Omental fat pad (tissue), 4 donors: Measurements from ENCODE around the gene ADCY6. TPM values are rescaled to one million over a fixed set of nuclear protein-coding genes. Genes with fewer than 3 reads are reported as not detected.
A peak's percentile ranks its signal among the peaks of the same experiment; 100 is the strongest.

Source experiments
- ATAC-seq: fragments of 150-250 bp; one replicate; pipeline ENCODE4 v1.9.1; 2016; ENCODE audit warnings: mild to moderate bottlenecking, moderate library complexity; ENCODE audit not compliant: low FRiP score
- DNase-seq: peaks from one replicate; pipeline ENCODE4 v3.0.0-alpha.2; 2019; ENCODE audit warnings: low spot score
- small RNA-seq: library from RNA; depleted of rRNA; stranded (forward); fragments of <200 nt; gene quantifications from one replicate; pipeline ENCODE3, GENCODE V24; 2016
- total RNA-seq, 4 donors: library from RNA; depleted of rRNA; stranded (reverse); fragments of >200 nt; gene quantifications; one replicate each; pipeline ENCODE4 v1.1.0, GENCODE V29; 2016
- TF ChIP-seq, protein P1 (sequence below), 3 donors: fragments of 450-650 bp; IDR thresholded peaks; one replicate each; pipeline ENCODE4 v1.5.1; 2016 to 2017; ENCODE audit warnings: antibody characterized with exemption in 3 of 3, mild to moderate bottlenecking in 3 of 3, moderate library complexity in 2 of 3

The ADCY6 gene
- total RNA-seq, 4 donors from 2014 or later, result 30.9 to 57.1 (median 47.9) TPM

DNA sequence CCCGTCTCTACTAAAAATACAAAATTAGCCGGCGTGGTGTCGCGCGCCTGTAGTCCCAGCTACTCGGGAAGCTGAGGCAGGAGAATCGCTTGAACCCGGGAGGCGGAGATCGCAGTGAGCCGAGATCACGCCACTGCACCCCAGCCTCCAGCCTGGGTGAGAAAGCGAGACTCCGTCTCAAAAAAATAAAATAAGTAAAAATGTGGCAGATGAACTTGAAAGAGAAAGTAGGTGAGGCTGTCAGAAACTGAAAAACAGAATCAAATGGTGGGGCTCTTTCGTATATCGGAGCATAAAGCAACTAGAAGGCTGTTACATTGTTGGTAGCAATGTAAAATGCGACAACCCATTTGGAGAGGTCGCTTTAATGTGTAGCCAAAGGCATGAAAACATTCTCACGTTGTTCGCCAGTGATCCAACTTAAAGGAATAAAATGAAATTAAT is 71.6 kb downstream of the ADCY6 start:
- DNase-seq (no peak), ATAC-seq (no peak)
- TF ChIP-seq, protein P1, sequence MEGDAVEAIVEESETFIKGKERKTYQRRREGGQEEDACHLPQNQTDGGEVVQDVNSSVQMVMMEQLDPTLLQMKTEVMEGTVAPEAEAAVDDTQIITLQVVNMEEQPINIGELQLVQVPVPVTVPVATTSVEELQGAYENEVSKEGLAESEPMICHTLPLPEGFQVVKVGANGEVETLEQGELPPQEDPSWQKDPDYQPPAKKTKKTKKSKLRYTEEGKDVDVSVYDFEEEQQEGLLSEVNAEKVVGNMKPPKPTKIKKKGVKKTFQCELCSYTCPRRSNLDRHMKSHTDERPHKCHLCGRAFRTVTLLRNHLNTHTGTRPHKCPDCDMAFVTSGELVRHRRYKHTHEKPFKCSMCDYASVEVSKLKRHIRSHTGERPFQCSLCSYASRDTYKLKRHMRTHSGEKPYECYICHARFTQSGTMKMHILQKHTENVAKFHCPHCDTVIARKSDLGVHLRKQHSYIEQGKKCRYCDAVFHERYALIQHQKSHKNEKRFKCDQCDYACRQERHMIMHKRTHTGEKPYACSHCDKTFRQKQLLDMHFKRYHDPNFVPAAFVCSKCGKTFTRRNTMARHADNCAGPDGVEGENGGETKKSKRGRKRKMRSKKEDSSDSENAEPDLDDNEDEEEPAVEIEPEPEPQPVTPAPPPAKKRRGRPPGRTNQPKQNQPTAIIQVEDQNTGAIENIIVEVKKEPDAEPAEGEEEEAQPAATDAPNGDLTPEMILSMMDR (IDR thresholded peaks at IDR 0.05), result no peak

DNA sequence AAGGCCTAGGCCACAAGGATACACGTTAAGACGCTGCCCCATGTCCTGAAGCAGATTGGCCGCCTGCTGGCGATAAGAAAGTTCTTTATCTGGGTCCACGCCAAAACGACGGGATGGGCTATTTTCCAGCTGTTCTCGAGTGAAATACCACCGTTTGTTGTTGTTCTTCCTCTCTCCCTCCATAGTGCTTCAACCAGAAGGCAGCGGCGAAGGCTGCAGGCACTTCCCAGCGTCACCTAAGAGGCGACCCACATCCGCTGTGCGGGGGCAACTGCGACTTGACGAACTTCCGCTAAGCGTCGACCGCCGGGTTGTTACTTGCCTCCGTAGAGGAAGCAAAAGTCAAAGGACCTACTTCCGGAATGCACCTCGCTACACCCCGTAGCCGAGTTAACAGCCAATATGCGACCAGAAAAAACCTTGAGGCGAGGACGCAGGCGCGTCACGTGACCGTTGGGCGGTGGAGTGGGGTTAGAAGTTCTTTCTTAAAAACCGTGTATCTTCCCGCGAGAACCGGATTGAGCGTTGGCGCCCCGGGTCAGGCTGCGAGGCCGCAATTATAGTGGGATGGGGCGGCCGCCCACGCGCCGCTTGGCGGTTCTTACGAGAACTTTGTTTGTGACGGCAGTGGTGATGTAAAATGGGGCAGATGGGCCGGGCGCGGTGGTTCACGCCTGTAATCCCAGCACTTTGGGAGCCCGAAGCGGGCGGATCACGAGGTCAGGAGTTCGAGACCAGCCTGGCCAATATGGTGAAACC is 72.2 kb downstream of the ADCY6 start, which contains the start of gene CCNT1:
Gene CCNT1, minus strand, starts transcription at position 215 of the 759 bp plus-strand sequence. Its CDS starts 32 bp downstream, at position 183.
- TF ChIP-seq, protein P1 (IDR thresholded peaks at IDR 0.05), result peak in 1 of 3 donors; percentile 63

More for the DNA sequence above, 72.2 kb downstream of the ADCY6 start, which contains the start of gene CCNT1:
- DNase-seq (peak; percentile 96), ATAC-seq (peak; percentile 98)

Small RNAs within 50 kb of the gene (small RNA-seq; reads per million reads assigned to genes)
- gene MIR4701, result not detected
- gene RF00019, result not detected

Other genes with a start within 250 kb of the ADCY6 start
- not detected for gene LALBA, start 219.0 kb downstream of the ADCY6 start, total RNA-seq
- 10 to 100 TPM; 38.3 to 64.2 (median 49.7) TPM for gene KANSL2, start 106.9 kb downstream of the ADCY6 start, total RNA-seq
- 10 to 100 TPM; 20.7 to 45.1 (median 32.0) TPM for gene CCNT1, start 72.4 kb downstream of the ADCY6 start, total RNA-seq
- 10 to 100 TPM in 1 of 4 donors, 1 to 10 TPM in 3; 6.8 to 18.1 (median 8.5) TPM for gene CACNB3, start 29.4 kb upstream of the ADCY6 start, total RNA-seq
- 10 to 100 TPM; 44.9 to 85.0 (median 62.0) TPM for gene DDX23, start 63.1 kb upstream of the ADCY6 start, total RNA-seq
- gene RND1, start 76.8 kb upstream of the ADCY6 start, total RNA-seq, result 1 to 10 TPM; 1.3 to 5.8 (median 4.6) TPM
- gene FKBP11, start 136.4 kb upstream of the ADCY6 start, total RNA-seq, result 10 to 100 TPM; 14.7 to 32.1 (median 22.5) TPM
- 10 to 100 TPM; 57.1 to 91.5 (median 68.3) TPM for gene ARF3, start 168.4 kb upstream of the ADCY6 start, total RNA-seq
- gene WNT10B, start 182.6 kb upstream of the ADCY6 start, total RNA-seq, result 1 to 10 TPM in 1 of 4 donors, under 1 TPM in 3; 0.36 to 2.5 (median 0.56) TPM
- gene WNT1, start 189.2 kb upstream of the ADCY6 start, total RNA-seq, result under 1 TPM in 1 of 4 donors, not detected in 3; 0.60 TPM
- under 1 TPM in 2 of 4 donors, not detected in 2; 0.12 to 0.65 TPM for gene DDN, start 210.3 kb upstream of the ADCY6 start, total RNA-seq
- 10 to 100 TPM; 40.0 to 64.2 (median 54.4) TPM for gene PRKAG1, start 229.7 kb upstream of the ADCY6 start, total RNA-seq